ENCODE results near the gene TMEM184B.

Gene TMEM184B

GRCh38 chr22:38305471-38306448 lies 33.0 kb upstream of the TMEM184B start:
- DNase-seq = peak; percentile 80

GRCh38 chr22:38304526-38304925 lies 31.7 kb upstream of the TMEM184B start:
- DNase-seq = no peak

- DNase-seq = no peak
These were observed 31.2 kb upstream of the TMEM184B start for GRCh38 chr22:38303974-38304373.

GRCh38 chr22:38302906-38303305 lies 30.1 kb upstream of the TMEM184B start:
- DNase-seq = no peak

- no peak for DNase-seq
These were observed 28.1 kb upstream of the TMEM184B start for GRCh38 chr22:38300946-38301345.

- no peak for DNase-seq
These were observed 27.6 kb upstream of the TMEM184B start for GRCh38 chr22:38300197-38300945.

GRCh38 chr22:38299770-38300102 lies 26.9 kb upstream of the TMEM184B start:
- no peak for DNase-seq

GRCh38 chr22:38298312-38299005 lies 25.6 kb upstream of the TMEM184B start:
- DNase-seq = no peak

- DNase-seq = no peak
These were observed 23.6 kb upstream of the TMEM184B start for GRCh38 chr22:38296372-38296771.

- no peak for DNase-seq
These were observed 23.1 kb upstream of the TMEM184B start for GRCh38 chr22:38295863-38296262.

- no peak for DNase-seq
These were observed 22.5 kb upstream of the TMEM184B start for GRCh38 chr22:38295339-38295738.

- no peak for DNase-seq
These were observed 21.4 kb upstream of the TMEM184B start for GRCh38 chr22:38294193-38294592.

- no peak for DNase-seq
These were observed 19.9 kb upstream of the TMEM184B start for GRCh38 chr22:38292694-38293093.

GRCh38 chr22:38291201-38291777 lies 18.5 kb upstream of the TMEM184B start:
- no peak for DNase-seq

- no peak for DNase-seq
These were observed 17.5 kb upstream of the TMEM184B start for GRCh38 chr22:38290347-38290746.

- no peak for DNase-seq
These were observed 16.8 kb upstream of the TMEM184B start for GRCh38 chr22:38289583-38290082.

GRCh38 chr22:38286915-38287669 lies 14.3 kb upstream of the TMEM184B start:
- no peak for DNase-seq

GRCh38 chr22:38285018-38285417 lies 12.2 kb upstream of the TMEM184B start:
- DNase-seq = no peak

- no peak for DNase-seq
These were observed 11.2 kb upstream of the TMEM184B start for GRCh38 chr22:38284042-38284402.

- no peak for DNase-seq
These were observed 9.6 kb upstream of the TMEM184B start for GRCh38 chr22:38282397-38282796.

- no peak for DNase-seq
These were observed 3.4 kb upstream of the TMEM184B start for GRCh38 chr22:38276166-38276565.
